Measurements from ENCODE around the gene SYT2.

SYT2 gene

DNA sequence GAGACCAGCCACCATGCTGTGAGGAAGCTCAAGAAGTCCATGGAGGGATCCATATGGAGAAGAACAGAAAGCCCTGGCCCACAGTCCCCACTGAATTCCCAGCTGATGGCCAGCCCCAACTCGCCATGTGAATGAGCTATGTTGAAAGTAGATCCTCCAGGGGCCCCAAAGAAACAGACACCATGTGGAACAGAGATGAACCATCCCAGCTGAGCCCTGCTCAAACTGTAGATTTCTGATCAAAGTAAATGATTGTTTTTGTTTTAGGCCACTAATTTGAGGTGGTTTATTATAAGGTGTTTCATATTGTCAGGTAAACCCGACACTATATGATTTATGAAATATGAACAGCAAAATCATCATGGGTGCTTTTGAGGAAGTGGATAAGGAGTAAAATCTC is 32.8 kb downstream of the SYT2 start:
- no peak for DNase-seq (ENCODE audit: low read depth in 2 of 2)

DNA sequence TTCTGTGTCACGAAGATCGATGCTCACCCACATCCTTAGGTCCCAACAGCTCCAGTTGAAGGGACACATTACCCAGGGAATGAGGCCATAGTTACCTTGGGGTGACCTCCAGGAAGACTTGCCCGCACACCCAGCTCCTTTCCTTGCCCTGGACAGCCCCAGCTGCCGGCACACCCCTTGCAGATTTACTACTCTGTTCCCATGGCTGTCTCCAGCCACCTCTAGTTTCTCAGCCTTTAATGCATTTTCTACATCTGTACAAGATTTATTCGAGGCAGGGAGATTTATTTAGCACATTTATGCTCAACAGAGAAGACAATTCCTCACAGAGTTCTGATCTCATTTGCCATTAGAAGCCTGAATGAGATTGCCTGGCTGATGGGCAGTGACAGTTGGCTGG is 36.7 kb downstream of the SYT2 start:
- DNase-seq (ENCODE audit: low read depth in 2 of 2) = no peak

DNA sequence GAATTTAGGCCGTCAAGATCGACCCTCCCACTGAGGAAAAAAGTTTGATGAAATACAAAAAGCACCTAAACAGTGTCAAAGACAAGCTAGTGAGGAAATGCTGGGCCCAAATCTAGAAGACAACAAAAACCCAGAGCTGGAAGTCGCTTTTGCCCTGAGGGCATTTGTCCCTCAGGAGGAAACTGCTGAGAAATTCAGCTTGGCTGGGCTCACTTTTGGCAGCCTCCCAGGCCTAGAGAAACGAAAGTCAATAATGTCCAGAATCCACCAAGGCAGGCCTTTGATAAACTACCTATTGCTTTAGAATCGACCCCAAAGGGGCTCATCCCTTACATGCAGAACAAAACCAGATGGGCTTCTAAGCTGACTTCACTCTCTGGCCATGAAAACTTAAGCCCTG is 38.9 kb downstream of the SYT2 start:
- no peak for DNase-seq (ENCODE audit: low read depth in 2 of 2)

DNA sequence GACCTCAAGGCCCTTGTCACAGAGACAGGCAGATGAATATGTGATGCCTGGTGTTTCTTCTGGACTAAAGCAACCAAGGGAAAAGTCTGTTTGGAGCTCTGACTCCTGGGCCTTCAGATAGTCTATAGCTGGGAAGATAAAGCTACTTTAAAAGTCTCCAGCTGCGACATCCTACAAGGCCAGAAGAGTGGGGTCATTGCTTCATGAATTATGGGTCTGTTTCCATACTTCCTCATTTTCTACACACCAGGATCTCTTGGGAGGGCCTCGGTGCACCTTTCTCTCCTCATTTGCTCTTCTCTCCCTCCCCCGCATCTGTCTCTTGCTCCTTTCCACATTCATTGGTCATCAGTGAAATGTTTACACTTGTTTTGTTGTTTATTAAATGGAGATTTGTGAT is 44.8 kb downstream of the SYT2 start:
- no peak for DNase-seq (ENCODE audit: low read depth in 2 of 2)

DNA sequence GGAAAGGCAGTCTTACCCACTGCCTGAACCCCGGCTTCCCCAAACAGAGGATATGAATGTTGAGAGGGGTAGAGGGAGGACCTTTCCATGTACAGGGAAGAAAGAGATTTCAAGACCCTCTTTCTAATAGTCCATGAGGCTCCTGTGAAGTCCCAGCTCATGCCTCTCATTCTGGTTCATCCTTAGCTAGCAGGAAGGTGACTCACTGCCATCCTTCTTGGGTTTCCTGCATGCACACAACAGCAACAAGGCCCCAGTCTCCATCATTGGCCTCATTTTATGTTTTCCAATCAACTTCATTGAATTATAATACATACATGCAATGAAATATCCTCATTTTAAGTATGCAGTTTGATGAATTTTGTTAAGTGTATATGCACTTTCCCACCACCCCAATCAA is 46.2 kb downstream of the SYT2 start:
- no peak for DNase-seq (ENCODE audit: low read depth in 2 of 2)

DNA sequence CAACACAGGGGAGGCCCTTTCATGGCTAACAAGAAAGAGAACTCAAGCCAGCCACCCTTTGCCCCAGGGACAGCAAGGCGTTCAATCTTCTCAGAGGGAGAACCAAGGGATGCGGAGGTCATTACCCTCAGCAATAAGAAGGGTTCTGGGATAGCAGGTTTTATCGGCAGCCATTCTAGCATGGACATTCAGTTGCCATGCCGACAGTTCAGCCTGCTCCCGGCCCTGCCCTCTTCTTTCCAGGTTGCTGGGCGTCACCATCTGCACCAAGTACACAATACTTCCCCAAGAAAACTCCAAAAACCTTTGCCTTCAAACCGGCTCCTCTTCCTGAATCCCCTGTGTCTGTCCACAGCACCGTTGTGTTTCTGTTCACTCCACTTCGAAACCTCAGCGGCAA is 47.1 kb downstream of the SYT2 start:
- no peak for DNase-seq (ENCODE audit: low read depth in 2 of 2)

DNA sequence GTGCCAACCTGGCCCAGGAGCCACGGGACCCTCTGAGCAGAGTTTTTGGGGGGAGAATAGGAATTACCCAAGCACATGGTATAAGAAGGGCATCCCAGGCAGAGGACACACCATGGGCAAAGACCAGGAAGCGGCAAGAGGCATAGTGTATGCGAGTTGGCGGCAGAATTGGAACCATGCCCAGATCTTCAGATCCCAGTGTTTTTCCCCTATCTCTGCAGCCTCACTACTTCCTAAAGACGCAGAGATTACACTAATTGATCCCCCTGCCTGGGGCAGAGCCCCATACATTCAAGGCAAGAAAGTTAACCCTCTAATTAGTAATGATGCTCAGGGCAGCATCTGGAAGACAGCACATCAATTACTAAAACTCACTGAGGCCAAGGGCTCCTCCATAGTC is 48.2 kb downstream of the SYT2 start:
- DNase-seq (ENCODE audit: low read depth in 2 of 2) = no peak

DNA sequence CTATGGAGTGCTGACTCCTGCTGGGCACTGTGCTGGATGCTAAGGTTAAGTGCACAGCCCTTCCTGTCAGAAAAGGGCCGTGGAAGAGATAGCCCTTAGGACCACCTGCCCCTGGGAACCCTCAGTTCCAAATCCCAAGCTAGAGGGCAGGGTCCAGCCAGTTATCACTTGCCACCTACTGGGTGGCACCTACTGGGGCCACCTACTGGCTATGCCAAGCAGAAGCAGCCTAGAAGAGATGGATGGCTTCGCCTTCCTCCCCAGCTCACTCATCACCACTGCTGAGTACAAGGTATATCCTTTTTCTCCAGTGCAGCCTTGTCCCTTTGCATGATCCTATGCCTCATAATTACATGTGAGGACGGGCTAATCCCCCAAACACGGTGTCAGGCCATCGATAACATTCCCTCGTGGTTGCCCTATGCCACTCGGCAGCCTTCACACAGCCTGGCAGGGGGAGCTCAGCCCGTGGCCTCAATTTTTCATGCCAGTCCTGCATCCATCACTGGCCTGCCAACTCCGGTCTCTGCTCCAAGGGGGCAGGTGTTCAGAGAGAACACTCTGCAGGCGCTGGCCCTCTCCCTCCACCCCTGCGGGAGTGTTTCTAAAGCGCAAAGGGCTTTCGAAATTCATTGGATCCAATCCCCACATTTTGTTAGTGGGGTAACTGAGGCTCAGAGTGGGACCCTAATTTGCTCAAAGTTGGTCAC is 49.0 kb downstream of the SYT2 start:
- DNase-seq (ENCODE audit: low read depth in 2 of 2) = no peak

DNA sequence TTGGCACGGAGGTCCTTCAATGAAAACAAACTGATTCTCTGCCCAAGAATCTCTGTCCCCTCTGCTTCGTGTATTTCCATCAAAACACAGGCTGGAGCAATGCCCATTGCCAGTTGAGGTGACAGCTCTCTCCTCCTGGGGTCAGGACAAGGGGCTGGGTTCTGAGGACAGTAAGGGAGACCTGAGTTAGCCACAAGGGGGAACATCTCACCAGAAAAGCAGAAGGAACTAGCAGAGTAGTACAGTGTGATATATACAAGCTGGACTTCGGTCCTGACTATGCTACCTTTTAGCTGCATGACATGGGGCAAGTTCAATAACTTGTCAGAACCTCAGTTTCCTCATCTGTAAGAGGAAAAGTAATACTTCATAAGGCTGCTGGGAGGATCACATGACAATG is 50.3 kb downstream of the SYT2 start:
- no peak for DNase-seq (ENCODE audit: low read depth in 2 of 2)

DNA sequence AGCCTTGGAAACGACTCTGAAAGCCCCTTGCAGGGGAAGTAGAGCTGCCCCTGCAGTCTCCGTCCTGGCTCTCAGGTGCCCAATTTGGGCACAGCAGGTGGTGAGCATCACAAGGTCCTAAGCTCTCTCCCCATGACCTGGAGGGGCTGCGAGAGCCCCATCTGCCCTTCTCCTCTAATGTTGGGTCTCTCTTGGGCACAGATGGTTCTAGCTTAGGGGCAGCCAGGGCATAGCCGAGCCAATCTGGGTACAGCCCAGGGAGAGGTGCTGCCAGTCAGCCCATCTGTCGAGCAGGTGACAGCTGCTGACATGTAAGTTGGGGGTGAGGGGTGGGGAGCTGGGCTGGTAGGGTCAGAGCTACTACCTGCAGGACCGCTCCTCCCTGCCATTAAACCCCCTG is 50.7 kb downstream of the SYT2 start:
- DNase-seq (ENCODE audit: low read depth in 2 of 2) = no peak

DNA sequence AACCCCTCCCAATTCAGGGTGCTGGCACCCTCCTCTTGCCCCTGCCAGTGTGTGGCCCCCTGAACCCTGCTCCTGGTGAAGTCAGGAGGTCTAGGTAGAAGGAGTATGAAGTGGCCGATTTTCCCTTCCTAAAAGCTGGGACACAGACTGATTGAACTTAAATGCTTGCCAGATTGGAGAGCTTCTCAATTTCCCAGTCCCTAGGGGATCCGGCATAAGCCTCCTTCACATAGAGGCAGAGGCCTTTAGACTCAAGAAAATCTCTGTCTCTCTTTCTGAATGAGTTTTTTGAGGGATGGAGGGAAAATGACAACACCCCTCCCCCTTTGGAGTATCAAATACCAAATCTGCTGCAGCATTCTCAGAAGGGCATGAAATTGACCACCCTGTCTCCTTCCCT is 51.5 kb downstream of the SYT2 start:
- no peak for DNase-seq (ENCODE audit: low read depth in 2 of 2)

DNA sequence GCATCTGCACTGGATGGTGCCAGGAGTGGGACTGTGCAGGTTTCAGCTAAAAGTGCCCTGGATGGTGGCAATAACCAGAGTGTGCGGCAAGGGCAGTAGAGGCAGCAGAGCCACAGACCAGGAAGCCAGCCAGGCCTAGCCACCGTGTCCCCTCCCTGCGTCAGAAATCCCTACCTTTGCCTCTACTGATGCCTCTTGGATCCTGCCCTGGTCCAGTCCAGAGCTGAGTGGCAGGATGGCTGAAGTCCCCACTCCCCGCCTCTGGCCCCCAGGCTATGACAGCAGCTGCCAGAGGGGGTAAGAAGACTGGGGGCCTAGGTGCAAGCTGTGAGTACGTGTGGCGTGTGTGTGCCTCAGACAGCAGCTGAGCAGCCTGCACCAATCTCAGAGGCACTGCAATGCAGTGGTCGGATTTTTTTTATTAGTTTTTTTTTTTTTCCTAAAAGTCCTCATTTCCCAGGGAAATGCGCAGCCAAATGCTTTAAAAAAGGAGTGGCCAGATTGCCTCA is 51.9 kb downstream of the SYT2 start:
- DNase-seq (ENCODE audit: low read depth in 2 of 2) = no peak

DNA sequence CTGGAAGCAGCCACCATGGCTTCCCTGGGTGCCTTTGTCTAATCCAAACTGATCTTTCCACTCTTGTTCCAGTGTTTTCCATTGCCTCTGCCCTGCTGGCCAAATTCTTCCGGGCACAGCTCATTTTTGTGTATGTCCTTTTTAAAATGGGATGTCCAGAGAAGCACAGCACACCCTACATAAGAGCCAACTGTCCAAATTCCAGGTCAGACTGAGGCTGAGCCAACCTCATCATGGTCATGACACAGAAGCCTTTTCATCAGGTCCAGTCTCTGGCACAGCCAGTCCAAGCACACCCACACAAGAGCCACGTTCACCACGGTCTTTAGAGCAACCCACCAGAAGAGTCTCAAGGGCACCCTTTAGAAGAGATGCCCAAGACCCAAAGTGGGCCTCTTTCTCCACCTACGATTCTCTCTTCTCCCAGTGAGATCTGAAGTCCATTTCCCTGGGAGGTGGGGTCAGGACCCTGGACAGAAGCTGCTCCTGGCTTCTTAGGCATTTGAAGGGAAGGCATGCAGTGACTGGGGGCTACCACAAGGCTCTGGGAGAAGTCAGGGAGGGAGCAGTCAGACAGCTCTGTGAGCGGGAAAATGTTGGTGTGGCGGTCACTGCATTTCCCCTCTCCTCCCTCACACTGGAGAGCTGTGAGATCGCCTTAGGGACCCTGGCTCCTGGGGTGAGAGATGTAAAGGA is 53.2 kb downstream of the SYT2 start:
- DNase-seq (ENCODE audit: low read depth in 2 of 2) = no peak

DNA sequence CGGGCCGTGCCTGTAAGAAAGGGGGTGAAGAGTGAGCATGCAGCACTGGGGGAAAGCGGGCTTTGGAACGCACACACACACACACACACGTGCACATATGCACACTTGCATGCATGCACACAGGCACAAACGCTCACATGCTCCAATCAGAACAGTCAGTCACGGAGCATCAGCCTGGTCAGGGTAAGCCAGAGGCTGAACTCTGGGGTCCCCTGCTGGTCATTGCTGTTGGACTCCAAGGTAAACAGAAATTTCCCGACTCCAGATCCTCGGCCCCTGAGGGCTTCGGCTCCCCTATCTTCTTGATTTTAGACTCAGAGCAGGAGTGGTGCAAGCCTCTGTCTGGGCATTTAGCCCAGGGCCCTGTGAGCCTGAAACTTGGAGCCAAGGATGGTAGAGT is 54.2 kb downstream of the SYT2 start:
- DNase-seq (ENCODE audit: low read depth in 2 of 2) = no peak

DNA sequence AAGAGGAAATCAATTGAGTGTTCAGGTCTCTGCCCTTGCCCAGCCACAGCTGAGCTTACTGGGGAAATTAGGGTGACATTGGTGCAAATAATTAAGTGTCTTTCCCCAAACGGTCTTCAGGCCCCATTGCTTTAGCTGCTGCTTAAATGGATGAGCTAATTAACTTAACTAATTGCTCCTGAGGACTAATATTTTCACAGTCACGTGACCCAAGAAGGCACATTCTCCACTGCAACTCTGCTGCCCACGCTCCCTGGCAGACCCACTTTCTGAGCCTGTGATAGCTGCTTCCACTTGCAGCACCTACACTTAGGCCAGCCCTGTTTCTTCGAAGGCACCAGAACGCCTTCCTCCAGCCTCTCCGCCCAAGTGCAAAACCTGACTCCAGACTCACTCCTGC is 56.2 kb downstream of the SYT2 start:
- no peak for DNase-seq (ENCODE audit: low read depth in 2 of 2)

DNA sequence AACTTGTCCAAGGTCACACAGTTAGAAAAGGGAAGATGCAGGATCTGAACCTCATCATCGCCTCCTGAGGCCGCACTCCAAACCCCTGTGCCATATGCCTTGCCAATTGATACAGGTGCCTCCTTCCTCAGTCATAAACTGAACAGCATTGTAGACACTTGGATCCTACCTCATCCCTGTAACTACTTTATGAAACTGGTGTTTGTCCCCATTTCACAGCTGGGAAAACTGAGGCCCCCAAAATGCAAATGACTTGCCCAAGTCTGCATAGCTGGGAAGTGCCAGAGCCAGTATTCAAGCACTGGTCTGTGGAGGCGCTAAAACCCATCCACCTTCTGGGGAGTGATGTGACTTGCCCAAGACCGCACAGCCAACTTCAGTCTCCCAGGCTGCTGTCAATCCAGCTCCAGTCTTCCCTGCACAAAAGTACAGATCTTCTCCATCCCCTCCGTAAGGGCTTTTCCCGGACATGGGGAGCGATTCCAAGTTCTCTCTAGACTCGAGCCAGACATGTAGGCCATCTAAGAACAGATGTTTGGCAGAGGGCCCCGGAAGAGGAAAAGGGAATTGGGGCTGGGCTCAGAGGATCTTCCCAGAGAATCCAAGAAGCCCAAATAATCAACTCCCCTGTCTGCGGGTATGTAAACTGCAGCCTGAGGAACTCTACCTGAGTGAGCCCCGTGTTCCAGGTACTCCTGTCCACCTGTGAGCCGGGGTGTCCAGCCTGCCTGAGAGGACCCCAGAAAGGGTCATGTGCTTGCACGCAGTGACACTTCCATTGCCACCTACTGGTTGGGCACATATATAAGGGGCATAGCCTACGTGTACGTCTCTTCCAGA is 60.5 kb downstream of the SYT2 start:
- DNase-seq (ENCODE audit: low read depth in 2 of 2) = no peak

DNA sequence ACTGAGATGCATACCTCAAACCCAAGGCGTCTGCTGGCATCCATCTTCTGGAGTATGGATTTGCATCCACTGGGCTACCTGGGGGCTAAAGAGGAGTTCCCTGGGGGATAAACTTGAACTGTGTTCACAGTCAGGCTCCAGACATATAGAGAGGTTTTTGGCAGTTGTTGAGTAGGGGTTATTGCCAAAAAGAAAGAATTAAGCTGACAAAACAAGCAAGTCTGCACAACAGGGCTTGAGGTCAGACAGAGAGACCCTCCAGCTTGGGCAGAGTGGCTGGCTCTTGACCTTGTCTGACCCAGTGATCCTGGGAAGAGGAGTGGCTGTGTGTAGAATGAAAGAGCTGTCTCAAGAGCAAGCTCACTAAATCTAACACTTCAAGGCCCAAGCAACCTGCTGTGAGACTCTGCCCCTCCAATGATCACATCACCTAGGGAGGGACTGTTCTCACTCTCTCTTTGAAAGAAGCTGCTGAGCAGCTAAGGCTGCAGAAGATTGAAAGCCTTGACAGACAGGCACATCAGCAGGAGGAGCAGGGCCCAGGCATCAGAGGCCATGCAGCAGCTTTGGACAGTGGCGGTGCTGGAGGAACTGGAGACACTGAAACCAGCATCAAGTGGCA is 61.5 kb downstream of the SYT2 start:
- DNase-seq (ENCODE audit: low read depth in 2 of 2) = no peak

DNA sequence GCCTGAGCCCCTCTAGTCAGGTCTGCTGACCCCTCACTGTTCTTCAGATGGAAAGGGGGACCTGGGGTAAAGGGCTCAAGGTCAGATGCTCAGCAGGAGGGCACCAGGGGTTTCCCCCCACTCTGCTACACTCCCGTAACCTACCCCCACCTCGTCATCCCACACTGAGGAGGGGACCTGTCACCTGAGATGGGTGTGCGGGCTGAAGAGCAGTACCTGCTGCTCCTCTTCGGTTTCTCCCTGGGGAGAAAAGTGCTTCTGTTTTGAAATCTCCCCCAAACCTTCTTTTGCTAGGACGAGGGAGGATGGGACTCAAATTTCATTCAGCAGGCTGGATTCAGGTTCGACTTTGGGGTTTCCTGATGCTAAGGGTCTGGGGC is 65.2 kb downstream of the SYT2 start:
- no peak for DNase-seq (ENCODE audit: low read depth in 2 of 2)

DNA sequence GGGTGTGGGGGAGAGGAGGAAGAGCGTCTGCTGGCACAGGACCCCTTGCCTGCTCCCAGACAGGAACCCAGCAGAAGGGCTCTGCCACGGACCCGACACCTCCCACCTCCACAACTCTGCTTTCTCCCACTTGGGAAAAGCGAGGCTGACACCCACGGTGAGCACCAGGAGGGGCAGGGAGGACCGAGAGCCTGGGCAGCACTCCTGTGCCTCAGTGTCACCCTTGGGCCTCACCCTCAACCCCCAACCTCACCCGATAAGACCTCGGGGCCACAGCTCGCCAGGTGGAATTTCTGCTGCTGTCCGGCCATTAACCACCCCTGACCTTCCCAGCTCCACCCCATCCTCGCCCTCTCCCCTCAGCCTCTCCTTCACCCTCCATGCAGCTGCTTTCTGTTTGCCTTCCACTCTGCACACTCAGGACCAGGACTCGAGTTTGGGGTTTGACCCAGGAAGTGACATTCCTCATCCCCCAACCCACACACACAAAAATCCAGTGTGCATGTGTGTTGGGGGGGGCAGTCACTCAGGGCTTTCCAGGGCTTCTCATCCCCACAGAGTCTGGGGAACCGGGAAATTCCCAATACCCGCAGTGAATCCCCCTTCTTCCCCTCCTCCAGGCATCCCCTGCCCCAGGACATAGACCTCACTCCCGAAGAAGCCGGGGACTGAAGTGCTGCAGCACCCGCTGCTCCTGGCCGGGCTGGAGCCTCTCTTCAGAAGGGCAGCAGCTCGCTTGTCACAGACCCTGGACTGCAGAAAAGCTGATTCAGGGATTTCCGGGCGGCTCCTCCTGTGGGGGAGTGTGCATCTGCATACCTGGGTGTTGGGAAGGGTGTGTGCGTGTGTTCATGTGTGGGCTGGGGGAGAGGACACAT is 65.8 kb downstream of the SYT2 start:
- DNase-seq (ENCODE audit: low read depth in 2 of 2) = no peak

DNA sequence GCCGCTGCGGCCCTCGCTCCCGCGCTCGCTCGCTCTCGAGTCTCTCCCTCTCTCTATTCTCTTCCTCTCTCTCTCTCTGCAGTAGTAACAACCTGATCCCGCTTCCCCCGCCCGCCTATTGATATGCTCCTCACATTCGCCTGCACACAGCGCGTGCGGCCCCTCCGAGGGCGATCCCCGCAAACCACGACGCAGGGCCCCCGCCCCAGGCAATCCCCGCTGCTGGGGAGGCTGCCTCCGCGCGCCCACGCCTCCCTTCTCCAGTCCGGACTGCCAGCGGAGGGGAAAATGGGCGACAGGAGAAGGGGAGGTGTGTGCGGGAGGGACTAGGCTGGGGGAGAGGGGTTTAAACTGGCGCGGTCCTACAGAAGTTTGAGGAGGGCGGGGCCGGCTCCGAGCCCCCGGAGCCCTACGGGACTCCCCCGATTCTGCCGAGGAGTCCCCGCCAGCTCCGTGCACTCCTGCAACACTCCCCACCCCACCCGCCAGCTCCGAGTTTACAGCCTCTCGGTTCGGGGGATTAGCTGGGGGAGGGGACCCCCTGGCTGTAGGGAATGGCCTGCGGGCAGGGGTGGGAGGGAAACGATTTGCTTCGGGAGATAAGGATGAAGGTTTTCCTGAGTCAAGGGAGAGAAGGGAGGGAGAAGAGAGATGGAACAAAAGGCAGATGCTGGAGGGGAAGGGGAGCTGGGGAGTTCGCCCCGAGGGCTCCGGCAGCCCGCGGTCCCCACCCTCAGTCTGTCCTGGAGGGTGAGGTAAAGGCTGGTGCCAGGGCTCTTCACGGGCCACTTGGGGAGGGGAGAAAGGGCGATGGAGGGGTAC is 66.6 kb downstream of the SYT2 start:
- peak in 1 of 2 donors; percentile 17 for DNase-seq (ENCODE audit: low read depth in 2 of 2)
